Germinal center (tissue), 1 donor: Measurements from ENCODE around the gene MERTK.
"Not testable (repeated sequence)": the region's sequence is repeated elsewhere in the genome, so short reads cannot be mapped to it uniquely, and the experiment has no call there.

ENCODE experiments used
- DNase-seq: peaks from one replicate; pipeline ENCODE4 v3.0.0; 2012; ENCODE audit warnings: mixed read lengths, low spot score

Gene MERTK

DNA sequence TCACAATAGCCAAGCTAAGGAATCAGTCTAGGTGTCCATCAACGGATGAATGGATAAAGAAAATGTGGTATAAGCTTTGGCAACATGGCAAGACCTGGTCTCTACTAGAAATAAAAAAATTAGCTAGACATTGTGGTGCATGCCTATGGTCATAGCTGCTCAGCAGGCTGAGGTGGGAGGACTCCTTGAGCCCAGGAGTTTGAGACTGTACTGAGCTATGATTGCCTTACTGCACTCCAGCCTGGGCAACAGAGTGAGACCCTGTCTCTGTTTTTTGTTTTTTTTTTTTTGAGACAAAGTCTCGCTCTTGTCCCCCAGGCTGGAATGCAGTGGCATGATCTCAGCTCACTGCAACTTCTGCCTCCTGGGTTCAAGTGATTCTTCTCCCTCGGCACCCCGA lies 11.6 kb downstream of the MERTK start:
- not testable (repeated sequence) for DNase-seq

GRCh38 chr2:111910609-111911277 lies 12.3 kb downstream of the MERTK start:
- DNase-seq = no peak

GRCh38 chr2:111911295-111911977 lies 13.0 kb downstream of the MERTK start:
- DNase-seq = not testable (repeated sequence)

GRCh38 chr2:111912547-111912946 lies 14.1 kb downstream of the MERTK start:
- no peak for DNase-seq

GRCh38 chr2:111917106-111917505 lies 18.7 kb downstream of the MERTK start:
- DNase-seq = no peak

GRCh38 chr2:111918383-111918806 lies 20.0 kb downstream of the MERTK start:
- no peak for DNase-seq

GRCh38 chr2:111919365-111919764 lies 21.0 kb downstream of the MERTK start:
- no peak for DNase-seq

DNA sequence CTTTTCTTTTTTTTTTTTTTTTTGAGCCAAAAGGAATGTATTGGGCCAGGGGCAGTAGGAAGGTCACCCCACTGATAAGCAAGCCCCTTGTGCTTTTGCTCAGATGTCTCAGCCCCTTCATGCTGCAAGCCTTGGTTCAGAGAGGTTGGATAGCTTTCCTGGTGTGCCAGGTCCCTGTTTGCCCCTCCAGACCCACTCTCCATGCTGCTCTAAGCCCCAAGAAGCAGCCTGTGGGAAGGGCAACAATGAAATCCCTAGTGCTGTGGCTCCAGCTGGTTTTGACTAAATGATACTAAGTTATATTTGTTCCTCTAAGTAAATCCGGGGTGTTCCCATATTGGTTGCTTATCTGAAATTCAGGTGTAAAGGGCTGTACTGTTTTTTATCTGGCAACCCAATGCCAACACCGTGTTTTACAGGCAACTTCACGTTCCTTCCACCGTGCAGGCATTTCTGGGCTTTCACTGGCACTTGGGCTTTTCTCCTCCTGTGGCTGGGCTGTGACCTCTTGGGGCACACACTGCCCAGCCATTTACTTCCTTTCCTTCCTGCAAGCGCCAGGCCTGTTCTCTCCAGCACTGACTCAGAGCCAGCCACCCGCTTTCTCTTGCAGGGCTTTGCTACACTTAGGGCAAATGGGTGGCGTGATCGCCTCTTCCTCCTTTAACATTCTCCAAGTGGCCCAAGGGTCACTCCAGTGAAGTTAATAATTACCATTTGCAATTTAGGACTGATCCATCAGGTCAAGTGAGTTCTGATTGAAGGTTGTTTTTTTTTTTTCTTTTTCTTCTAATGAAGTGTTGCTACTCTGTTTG lies 21.6 kb downstream of the MERTK start:
- no peak for DNase-seq

DNA sequence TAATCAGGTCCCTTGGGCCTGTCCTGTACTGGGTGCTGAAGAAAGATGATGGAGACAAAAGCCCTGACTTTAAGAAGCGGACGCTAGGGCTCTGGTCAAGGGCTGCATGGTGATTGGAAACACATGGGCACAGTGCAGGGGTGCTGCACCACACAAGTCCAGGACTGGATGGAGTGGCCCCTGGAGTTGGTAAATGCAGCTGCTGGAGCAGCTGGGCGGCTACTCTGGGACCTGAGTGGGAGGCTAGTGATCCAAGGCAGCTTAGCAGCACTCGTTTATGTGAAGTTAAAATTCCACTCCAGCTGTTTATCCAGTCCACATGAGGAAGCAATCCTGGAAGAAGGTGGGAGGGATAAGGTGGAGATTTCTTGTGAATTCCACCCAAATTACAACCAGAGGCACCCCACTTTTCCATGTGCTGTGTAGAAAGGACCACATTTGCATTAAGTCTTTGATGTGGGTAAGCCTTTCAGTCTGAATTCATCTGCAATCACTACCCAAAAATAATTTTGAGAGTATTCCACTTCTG lies 24.9 kb downstream of the MERTK start:
- DNase-seq = no peak

DNA sequence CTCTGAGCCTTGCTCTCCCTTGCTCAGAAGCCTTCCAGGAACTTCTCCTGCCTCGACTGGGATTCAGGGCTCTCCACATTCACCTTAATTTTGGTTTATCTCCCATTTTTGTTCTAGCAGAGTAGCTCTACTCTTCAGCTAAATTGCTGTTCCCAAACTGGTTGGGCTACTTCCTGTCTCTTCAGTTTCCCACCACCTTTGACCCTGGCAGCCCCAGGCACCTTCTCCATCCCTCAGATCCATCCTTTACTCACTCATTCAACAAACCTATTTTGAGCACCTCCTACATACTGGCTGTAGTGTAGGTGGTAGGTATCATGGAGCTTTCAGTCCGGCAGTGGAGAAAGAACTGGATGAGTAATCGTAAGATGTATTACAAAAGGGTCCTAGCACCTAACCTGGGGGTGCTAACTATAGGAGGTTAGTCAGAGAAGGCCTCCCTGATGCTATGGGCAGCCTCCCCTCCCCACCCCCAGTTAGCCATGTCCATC lies 26.3 kb downstream of the MERTK start:
- no peak for DNase-seq

GRCh38 chr2:111927723-111928122 lies 29.3 kb downstream of the MERTK start:
- DNase-seq = no peak

DNA sequence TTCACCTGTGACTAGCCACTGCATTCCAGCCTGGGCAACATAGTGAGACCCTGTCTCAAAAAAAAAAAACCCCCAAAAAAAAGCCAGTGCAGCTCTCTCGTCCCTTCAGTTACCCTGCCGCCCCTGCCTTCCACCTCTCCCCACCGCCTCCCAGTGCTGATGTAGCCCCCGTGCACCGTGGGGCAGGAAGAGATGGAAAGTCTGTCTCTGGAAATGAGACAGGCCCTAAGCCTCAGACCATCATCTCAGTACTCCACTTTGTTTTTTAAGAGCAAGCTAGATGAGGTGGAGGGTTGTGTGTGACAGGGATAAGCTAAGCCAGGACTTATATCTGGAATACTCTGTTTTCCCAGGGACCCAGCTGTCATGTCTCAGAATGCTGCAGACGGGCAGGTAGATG lies 32.0 kb downstream of the MERTK start:
- no peak for DNase-seq

- DNase-seq = no peak
These were observed 32.5 kb downstream of the MERTK start for GRCh38 chr2:111930875-111931274.

DNA sequence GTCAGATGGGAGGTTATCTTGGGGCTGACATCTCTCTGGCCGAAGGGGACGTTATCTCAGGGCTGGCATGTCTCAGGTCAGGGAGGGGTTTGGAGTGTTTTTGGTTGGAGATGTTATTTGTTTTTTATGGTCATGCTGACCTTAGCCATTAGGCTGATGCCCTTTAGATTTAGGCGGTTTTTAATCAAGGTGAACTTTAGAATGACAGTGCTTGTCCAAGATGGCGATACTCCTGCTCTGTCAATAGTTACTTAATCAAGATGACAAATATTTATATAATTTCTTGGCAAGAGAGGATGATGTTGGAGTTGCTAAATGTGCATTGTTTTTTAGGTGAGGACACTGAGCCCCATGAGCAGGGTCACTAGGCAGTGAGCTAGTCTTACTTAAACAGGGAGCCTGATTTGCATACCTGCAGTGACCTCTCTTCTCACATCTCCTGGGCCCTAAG lies 34.5 kb downstream of the MERTK start:
- no peak for DNase-seq

DNA sequence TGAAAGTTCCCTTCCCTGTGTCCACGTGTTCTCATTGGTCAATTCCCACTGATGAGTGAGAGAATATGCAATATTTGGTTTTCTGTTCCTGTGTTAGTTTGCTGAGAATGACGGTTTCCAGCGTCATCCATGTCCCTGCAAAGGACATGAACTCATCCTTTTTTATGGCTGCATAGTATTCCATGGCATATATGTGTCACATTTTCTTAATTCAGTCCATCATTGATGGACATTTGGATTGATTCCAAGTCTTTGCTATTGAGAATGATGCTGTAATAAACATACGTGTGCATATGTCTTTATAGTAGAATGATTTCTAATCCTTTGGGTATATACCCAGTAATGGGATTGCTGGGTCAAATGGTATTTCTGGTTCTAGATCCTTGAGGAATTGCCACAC lies 35.5 kb downstream of the MERTK start:
- DNase-seq = not testable (repeated sequence)

- DNase-seq = no peak
These were observed 38.5 kb downstream of the MERTK start for GRCh38 chr2:111936881-111937280.

- no peak for DNase-seq
These were observed 40.0 kb downstream of the MERTK start for GRCh38 chr2:111938392-111938791.

GRCh38 chr2:111940333-111941196 lies 42.2 kb downstream of the MERTK start:
- DNase-seq = no peak

GRCh38 chr2:111941531-111941930 lies 43.1 kb downstream of the MERTK start:
- no peak for DNase-seq

DNA sequence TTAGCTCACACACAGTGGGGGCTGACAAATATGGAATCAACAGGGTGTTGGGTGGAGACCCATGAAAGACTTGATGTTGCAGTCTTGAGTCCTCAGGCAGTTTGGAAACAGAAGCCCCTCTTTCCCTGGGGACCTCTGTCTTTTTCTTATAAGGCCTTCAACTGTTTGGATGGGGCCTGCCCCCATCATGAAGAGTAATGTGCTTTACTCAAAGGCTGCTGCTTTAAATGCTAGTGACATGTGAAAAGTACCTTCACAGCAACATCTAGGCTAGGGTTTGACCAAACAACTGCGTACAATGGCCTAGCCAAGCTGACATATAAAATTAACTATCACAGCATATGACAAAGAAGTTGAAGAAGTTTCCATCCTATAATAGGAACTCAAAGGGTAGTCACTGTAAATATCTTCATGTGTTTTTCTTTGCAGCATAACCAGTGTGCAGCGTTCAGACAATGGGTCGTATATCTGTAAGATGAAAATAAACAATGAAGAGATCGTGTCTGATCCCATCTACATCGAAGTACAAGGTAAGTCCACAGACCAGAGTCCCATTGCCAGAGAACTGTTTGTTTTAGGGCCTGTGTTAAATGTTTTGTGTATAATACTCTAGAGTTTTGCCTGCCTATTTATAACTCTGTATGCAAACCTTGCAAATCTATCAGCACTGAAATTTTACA lies 46.3 kb downstream of the MERTK start:
- DNase-seq = no peak
